SU-DHL-6 (cell line): Measurements from ENCODE around the gene EFCAB6.

Experiments
- H2AFZ ChIP-seq: fragments of 200-600 bp; sonication (generic); 2 replicates; pipeline ENCODE4 v1.6.1; 2014; ENCODE audit warnings: low read depth, mild to moderate bottlenecking, moderate library complexity, mixed read lengths, antibody characterized with exemption, low read length; ENCODE audit not compliant: severe bottlenecking
- H3F3A ChIP-seq: fragments of 200-600 bp; shearing (Covaris generic); 2 replicates; pipeline ENCODE4 v1.6.0; 2016; ENCODE audit warnings: antibody characterized with exemption, mild to moderate bottlenecking; ENCODE audit not compliant: insufficient read depth
- H3K27ac ChIP-seq: fragments of 200-600 bp; sonication (generic); 2 replicates; pipeline ENCODE4 v1.5.1; 2016; ENCODE audit warnings: low read depth, mild to moderate bottlenecking, low read length, moderate library complexity, mixed read lengths
- H3K27me3 ChIP-seq: fragments of 200-600 bp; sonication (generic), shearing (Covaris generic); 2 replicates; pipeline ENCODE4 v1.6.0; 2014; ENCODE audit warnings: mild to moderate bottlenecking, low read length
- H3K36me3 ChIP-seq: fragments of 200-600 bp; sonication (generic); 2 replicates; pipeline ENCODE4 v1.6.1; 2014; ENCODE audit warnings: mild to moderate bottlenecking, low read length, mixed read lengths
- H3K4me2 ChIP-seq: fragments of 300-600, 200-600 bp; shearing (Covaris generic), sonication (generic); 2 replicates; pipeline ENCODE4 v1.6.0; 2014; ENCODE audit warnings: low read length, low read depth, mild to moderate bottlenecking; ENCODE audit not compliant: poor library complexity, severe bottlenecking
- H3K4me3 ChIP-seq: fragments of 200-600 bp; sonication (generic); 2 replicates; pipeline ENCODE4 v1.5.1; 2014; ENCODE audit warnings: antibody characterized with exemption, low read length, mild to moderate bottlenecking, mixed read lengths; ENCODE audit not compliant: insufficient read depth, poor library complexity, severe bottlenecking
- H3K79me2 ChIP-seq: fragments of 200-600 bp; sonication (generic); 2 replicates; pipeline ENCODE4 v1.6.1; 2014; ENCODE audit warnings: mild to moderate bottlenecking, low read length, moderate library complexity; ENCODE audit not compliant: insufficient read depth
- H3K9ac ChIP-seq: fragments of 200-600 bp; sonication (generic); 2 replicates; pipeline ENCODE4 v1.7.0; 2014; ENCODE audit warnings: mild to moderate bottlenecking, low read length
- H3K9me2 ChIP-seq: fragments of 200-600 bp; sonication (generic); replicated peaks from 2 replicates; pipeline ENCODE4 v1.6.1; 2014; ENCODE audit warnings: low read length; ENCODE audit not compliant: insufficient read depth
- H3K9me3 ChIP-seq: fragments of 200-600 bp; sonication (generic); 2 replicates; pipeline ENCODE4 v1.6.1; 2014; ENCODE audit warnings: low read length, mixed read lengths; ENCODE audit not compliant: insufficient read depth
- H4K20me1 ChIP-seq: fragments of 200-600 bp; sonication (generic); 2 replicates; pipeline ENCODE4 v1.6.1; 2014; ENCODE audit warnings: low read depth, mild to moderate bottlenecking, antibody characterized with exemption, low read length, moderate library complexity, mixed read lengths
- EZH2phosphoT487 ChIP-seq: fragments of 200-600 bp; sonication (generic), shearing (Covaris generic); conservative IDR thresholded peaks from 2 replicates; pipeline ENCODE4 v1.6.1; 2018; ENCODE audit warnings: mild to moderate bottlenecking, antibody characterized with exemption, low read length, moderate library complexity, mixed read lengths
- TF ChIP-seq, protein P1 (sequence below): fragments of 200-600 bp; sonication (generic); IDR thresholded peaks from one replicate; pipeline ENCODE4 v1.5.1; 2017; ENCODE audit warnings: antibody characterized with exemption, mild to moderate bottlenecking, low read length, moderate library complexity; ENCODE audit not compliant: insufficient read depth, poor library complexity, severe bottlenecking

EFCAB6 gene

DNA sequence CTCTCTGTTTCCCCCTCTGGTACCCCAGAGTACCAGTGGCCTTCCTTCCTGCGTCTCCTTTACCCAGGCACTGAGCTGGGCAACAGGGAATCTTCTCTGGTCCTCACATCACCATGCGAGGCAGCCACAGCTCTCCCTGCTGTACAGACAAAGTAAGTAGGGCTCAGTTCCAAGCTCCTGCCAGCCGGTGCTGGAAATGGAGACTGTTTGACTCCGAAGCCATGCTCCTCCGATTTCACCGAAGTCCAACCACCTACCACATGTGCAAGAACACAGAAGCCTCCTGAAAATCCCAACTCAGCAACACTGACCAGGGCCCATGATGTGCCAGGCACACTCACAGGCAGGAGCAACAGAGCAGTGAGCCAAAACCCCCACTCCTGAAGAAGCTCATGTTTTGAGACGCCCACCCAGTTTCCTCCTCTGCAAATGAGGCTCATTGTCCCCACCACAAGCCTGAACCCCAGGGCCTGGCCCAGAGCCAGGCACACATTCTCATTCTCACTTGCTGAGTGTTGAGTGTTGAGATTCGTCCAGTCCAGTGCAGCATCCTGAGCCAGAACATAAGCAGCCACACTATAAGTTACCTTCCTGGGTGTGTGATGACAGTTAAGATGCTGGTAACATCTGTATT lies 244.3 kb downstream of the EFCAB6 start:
- no peak overlapping the region for H3K9ac ChIP-seq
- H3K9me2 ChIP-seq: no peaks in the 10 kb centered on the region
- no peak overlapping the region for H2AFZ ChIP-seq
- no peaks in the 10 kb centered on the region for H3K27me3 ChIP-seq
- H3K36me3 ChIP-seq: no peaks in the 10 kb centered on the region
- H3K27ac ChIP-seq: no peak overlapping the region
- no peaks in the 10 kb centered on the region for H3F3A ChIP-seq
- no peaks in the 10 kb centered on the region for H4K20me1 ChIP-seq
- no peak overlapping the region for H3K4me3 ChIP-seq
- TF ChIP-seq EZH2phosphoT487: no peak
- TF ChIP-seq, protein P1, sequence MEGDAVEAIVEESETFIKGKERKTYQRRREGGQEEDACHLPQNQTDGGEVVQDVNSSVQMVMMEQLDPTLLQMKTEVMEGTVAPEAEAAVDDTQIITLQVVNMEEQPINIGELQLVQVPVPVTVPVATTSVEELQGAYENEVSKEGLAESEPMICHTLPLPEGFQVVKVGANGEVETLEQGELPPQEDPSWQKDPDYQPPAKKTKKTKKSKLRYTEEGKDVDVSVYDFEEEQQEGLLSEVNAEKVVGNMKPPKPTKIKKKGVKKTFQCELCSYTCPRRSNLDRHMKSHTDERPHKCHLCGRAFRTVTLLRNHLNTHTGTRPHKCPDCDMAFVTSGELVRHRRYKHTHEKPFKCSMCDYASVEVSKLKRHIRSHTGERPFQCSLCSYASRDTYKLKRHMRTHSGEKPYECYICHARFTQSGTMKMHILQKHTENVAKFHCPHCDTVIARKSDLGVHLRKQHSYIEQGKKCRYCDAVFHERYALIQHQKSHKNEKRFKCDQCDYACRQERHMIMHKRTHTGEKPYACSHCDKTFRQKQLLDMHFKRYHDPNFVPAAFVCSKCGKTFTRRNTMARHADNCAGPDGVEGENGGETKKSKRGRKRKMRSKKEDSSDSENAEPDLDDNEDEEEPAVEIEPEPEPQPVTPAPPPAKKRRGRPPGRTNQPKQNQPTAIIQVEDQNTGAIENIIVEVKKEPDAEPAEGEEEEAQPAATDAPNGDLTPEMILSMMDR: no peak
- no peaks in the 10 kb centered on the region for H3K79me2 ChIP-seq
- H3K4me2 ChIP-seq: no peak overlapping the region
- H3K9me3 ChIP-seq: no peaks in the 10 kb centered on the region

DNA sequence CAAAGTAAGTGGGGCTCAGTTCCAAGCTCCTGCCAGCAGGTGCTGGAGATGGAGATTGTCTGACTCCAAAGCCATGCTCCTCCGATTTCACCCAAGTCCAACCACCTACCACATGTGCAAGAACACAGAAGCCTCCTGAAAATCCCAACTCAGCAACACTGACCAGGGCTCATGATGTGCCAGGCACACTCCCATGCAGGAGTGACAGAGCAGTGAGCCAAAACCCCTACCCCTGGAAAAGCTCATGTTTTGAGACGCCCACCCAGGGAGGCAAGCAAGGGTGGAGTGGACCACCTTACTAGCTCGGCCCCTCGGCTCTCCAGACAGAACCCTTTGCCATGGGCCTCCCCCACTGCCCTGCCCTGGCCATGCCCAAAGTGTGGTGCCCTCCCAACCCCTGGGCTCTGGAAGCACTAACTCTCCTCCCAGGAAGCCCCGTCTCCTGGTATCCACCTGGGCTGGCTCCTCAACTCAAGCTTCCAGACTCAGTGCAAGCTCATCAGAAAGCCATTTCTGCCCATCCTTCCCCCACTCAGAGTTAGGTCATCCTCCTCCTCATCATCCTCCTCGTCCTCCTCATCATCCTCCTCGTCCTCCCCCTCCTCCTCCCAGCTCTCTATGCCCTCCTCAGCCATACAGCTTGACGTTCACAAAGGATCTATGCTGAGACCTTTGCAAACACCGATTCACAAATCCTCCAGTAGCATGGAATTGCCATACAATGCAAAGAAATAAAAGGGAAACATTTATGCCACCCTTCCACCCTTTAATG lies 245.4 kb downstream of the EFCAB6 start:
- no peaks in the 10 kb centered on the region for H3F3A ChIP-seq
- no peak overlapping the region for H3K4me3 ChIP-seq
- no peaks in the 10 kb centered on the region for H3K36me3 ChIP-seq
- no peaks in the 10 kb centered on the region for H3K79me2 ChIP-seq
- H3K9me3 ChIP-seq: no peaks in the 10 kb centered on the region
- no peak overlapping the region for H3K4me2 ChIP-seq
- H3K9ac ChIP-seq: no peak overlapping the region
- no peak overlapping the region for H2AFZ ChIP-seq
- no peaks in the 10 kb centered on the region for H4K20me1 ChIP-seq
- H3K9me2 ChIP-seq: no peaks in the 10 kb centered on the region
- no peak overlapping the region for H3K27ac ChIP-seq
- TF ChIP-seq EZH2phosphoT487: no peak
- TF ChIP-seq, protein P1: no peak
- no peaks in the 10 kb centered on the region for H3K27me3 ChIP-seq

DNA sequence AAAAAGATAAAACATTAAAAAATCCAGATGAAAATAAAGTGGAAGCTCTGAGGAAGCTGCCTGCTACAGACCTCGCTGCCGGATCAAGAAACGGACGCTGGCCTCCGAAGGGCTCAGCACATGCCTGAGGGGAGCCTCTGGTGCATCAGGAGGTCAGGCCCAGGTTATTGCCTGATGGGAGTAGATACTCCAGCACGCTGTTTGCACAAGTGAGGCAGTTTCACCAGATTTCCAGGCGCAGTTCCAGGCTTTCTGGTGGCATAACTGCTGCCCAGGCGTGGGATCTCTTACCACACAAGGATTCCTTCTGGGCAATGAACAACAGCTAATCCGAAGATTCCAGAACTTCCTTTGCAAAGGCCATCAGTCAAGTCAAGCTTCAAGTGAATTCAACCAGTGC lies 246.1 kb downstream of the EFCAB6 start:
- H3K79me2 ChIP-seq: no peaks in the 10 kb centered on the region
- no peak overlapping the region for H3K27ac ChIP-seq
- no peak overlapping the region for H2AFZ ChIP-seq
- no peaks in the 10 kb centered on the region for H3K9me3 ChIP-seq
- no peak overlapping the region for H3K9ac ChIP-seq
- no peaks in the 10 kb centered on the region for H3K36me3 ChIP-seq
- TF ChIP-seq EZH2phosphoT487: no peak
- TF ChIP-seq, protein P1: no peak
- no peaks in the 10 kb centered on the region for H3K9me2 ChIP-seq
- no peaks in the 10 kb centered on the region for H3K27me3 ChIP-seq
- H3F3A ChIP-seq: no peaks in the 10 kb centered on the region
- H3K4me3 ChIP-seq: no peak overlapping the region
- H4K20me1 ChIP-seq: no peaks in the 10 kb centered on the region
- H3K4me2 ChIP-seq: no peak overlapping the region
